ENCODE data around the gene CPNE2. TPM values are rescaled to one million over a fixed set of nuclear protein-coding genes. Genes with fewer than 3 reads are reported as not detected.
"Not testable (repeated sequence)": the region's sequence is repeated elsewhere in the genome, so short reads cannot be mapped to it uniquely, and the experiment has no call there.

The CPNE2 gene
- total and polyA plus RNA-seq, 2 of the 8 experiments (the other 6 are each of a cell fraction or from before 2014, with no cell fraction given) = 10.6 to 39.5 TPM

GRCh38 chr16:57109259-57110105, 17.1 kb downstream of the CPNE2 start:
- not testable (repeated sequence) for H3K18ac ChIP-seq (ENCODE audit: extremely low read depth, low read length); H3K27me3 ChIP-seq (replicated peaks in 1 of 4; ENCODE audit: control insufficient read depth in 3 of 4, extremely low read depth in 1 of 4, insufficient read depth in 3 of 4, low read length in 3 of 4); H3K4me2 ChIP-seq (ENCODE audit: insufficient read depth in 1 of 2, low read depth in 2 of 2, low read length in 2 of 2); H2BK120ac ChIP-seq (replicated peaks; ENCODE audit: low read depth, low read length); H2BK12ac ChIP-seq (ENCODE audit: low read depth, low read length); H4K20me1 ChIP-seq (replicated peaks in 1 of 2; ENCODE audit: control insufficient read depth in 1 of 2, insufficient read depth in 2 of 2, low read length in 2 of 2); H3K14ac ChIP-seq (ENCODE audit: insufficient read length); H3K4me3 ChIP-seq (ENCODE audit: extremely low read depth in 1 of 4, insufficient read depth in 2 of 4, low read depth in 3 of 4, low read length in 4 of 4); H3K56ac ChIP-seq (replicated peaks; ENCODE audit: insufficient read length, low read depth, low read length); H3K36me3 ChIP-seq (ENCODE audit: control insufficient read depth in 2 of 4, insufficient read depth in 4 of 4, low read length in 3 of 4); H3K4ac ChIP-seq (replicated peaks; ENCODE audit: insufficient read length, low read depth, low read length); H3K23me2 ChIP-seq (ENCODE audit: low read depth, low read length); H3K23ac ChIP-seq (ENCODE audit: insufficient read length); H2BK20ac ChIP-seq (ENCODE audit: low read length); H2AFZ ChIP-seq (ENCODE audit: low read length); FAIRE-seq; DNase-seq (ENCODE audit: low read depth in 1 of 2, low spot score in 2 of 2); H4K91ac ChIP-seq (replicated peaks; ENCODE audit: insufficient read length, low read length); H3K79me2 ChIP-seq (ENCODE audit: control insufficient read depth in 1 of 2, insufficient read depth in 2 of 2, low read length in 2 of 2); H2AK5ac ChIP-seq (ENCODE audit: low read depth, low read length); H3K9me3 ChIP-seq (ENCODE audit: insufficient read depth in 2 of 2, low read depth in 1 of 2, low read length in 1 of 2); H4K8ac ChIP-seq (ENCODE audit: extremely low read depth, insufficient read depth, low read length); H3K27ac ChIP-seq (ENCODE audit: low read depth, low read length); H2BK5ac ChIP-seq (ENCODE audit: low read depth, low read length); H2BK15ac ChIP-seq (ENCODE audit: low read length); H4K5ac ChIP-seq (ENCODE audit: insufficient read length, low read depth, low read length); H3K79me1 ChIP-seq (ENCODE audit: low read depth, low read length); H3K9ac ChIP-seq (replicated peaks in 1 of 4; ENCODE audit: extremely low read depth in 1 of 4, low read depth in 3 of 4, low read length in 3 of 4)
- 0 out of 2 replicates have a peak, but pooled peaks have one; percentile 29 for TF ChIP-seq YY1 (IDR thresholded peaks at IDR 0.05; ENCODE audit: low read depth, low read length)
- CTCF ChIA-PET (ENCODE audit: partially characterized antibody) = interaction anchor here (0.8 to 1.6 kb wide), 4 partner anchors 12 to 33 kb away, joined by 3 to 4 read pairs (median 4); no protein-coding TSS in a partner anchor
- peaks cover 0 to 13% (median 8%) of the 10 kb centered on the region in 4 experiments; a peak in 5 of 7 replicates for H3K4me1 ChIP-seq (replicated peaks in 1 of 4; ENCODE audit: control insufficient read depth in 3 of 4, insufficient read depth in 4 of 4, low read length in 3 of 4)
- 93% methylated on average over 10 of the region's 10 CpGs; no CpG with 5 or more reads in 1 of the 2 experiments for WGBS, 2 experiments (ENCODE audit: extremely low coverage in 1 of 2, insufficient coverage in 1 of 2, insufficient read length in 1 of 2, insufficient replicate concordance in 2 of 2, low coverage in 1 of 2, low lambda C conversion rate in 2 of 2, missing lambda C conversion rate in 1 of 2)
- POLR2A ChIA-PET (ENCODE audit: partially characterized antibody) = interaction anchor here (1.0 kb wide), 1 partner anchor 34 kb away, joined by 3 read pairs; no protein-coding TSS in a partner anchor
